Smooth muscle cell (in vitro differentiated cells): ENCODE results near the gene GABBR2. TPM values are rescaled to one million over a fixed set of nuclear protein-coding genes. Genes with fewer than 3 reads are reported as not detected.
"Not testable (repeated sequence)": the region's sequence is repeated elsewhere in the genome, so short reads cannot be mapped to it uniquely, and the experiment has no call there.

Source experiments
- DNase-seq: peaks from one replicate; lab custom pipeline; 2025; ENCODE audit not compliant: unreplicated experiment; lab: John Stamatoyannopoulos, UW
- H2AFZ ChIP-seq: fragments of 200-600 bp; sonication (generic); 2 replicates; pipeline ENCODE4 v1.6.0; 2016; ENCODE audit warnings: antibody characterized with exemption, low read depth, mild to moderate bottlenecking
- H3F3A ChIP-seq: fragments of 200-600 bp; sonication (generic); 2 replicates; pipeline ENCODE4 v1.6.0; 2017; ENCODE audit warnings: antibody characterized with exemption, low read depth
- H3K27ac ChIP-seq: fragments of 200-600 bp; sonication (generic); 2 replicates; pipeline ENCODE4 v1.5.1; 2016; ENCODE audit warnings: low read depth, mild to moderate bottlenecking
- H3K27me3 ChIP-seq: fragments of 200-600 bp; sonication (generic); 2 replicates; pipeline ENCODE4 v1.6.1; 2016; ENCODE audit warnings: low read depth, mild to moderate bottlenecking
- H3K36me3 ChIP-seq: fragments of 200-600 bp; sonication (generic); 2 replicates; pipeline ENCODE4 v1.5.1; 2016; ENCODE audit warnings: low read depth
- H3K4me1 ChIP-seq: fragments of 200-600 bp; sonication (generic); 2 replicates; pipeline ENCODE4 v1.5.1; 2016; ENCODE audit warnings: low read depth
- H3K4me2 ChIP-seq: fragments of 200-600 bp; sonication (generic); 2 replicates; pipeline ENCODE4 v1.6.0; 2016; ENCODE audit warnings: mild to moderate bottlenecking
- H3K4me3 ChIP-seq: fragments of 200-600 bp; sonication (generic); 2 replicates; pipeline ENCODE4 v1.5.1; 2016; ENCODE audit warnings: mild to moderate bottlenecking
- H3K79me2 ChIP-seq: fragments of 200-600 bp; sonication (generic); 2 replicates; pipeline ENCODE4 v1.6.0; 2016; ENCODE audit warnings: low read depth, mild to moderate bottlenecking
- H3K9ac ChIP-seq: fragments of 200-600 bp; sonication (generic); 2 replicates; pipeline ENCODE4 v1.6.0; 2016; ENCODE audit warnings: low read depth
- H3K9me3 ChIP-seq: fragments of 200-600 bp; sonication (generic); replicated peaks from 2 replicates; pipeline ENCODE4 v1.5.1; 2016; ENCODE audit warnings: low read depth
- H4K20me1 ChIP-seq: fragments of 200-600 bp; sonication (generic); 2 replicates; pipeline ENCODE4 v1.6.0; 2016; ENCODE audit warnings: low read depth
- WGBS: methylation state at CpG from one replicate; pipeline ENCODE4 v1.1.7; 2016; ENCODE audit warnings: low lambda C conversion rate; 5-methylcytosine and 5-hydroxymethylcytosine counted together
- polyA plus RNA-seq: library from polyadenylated mRNA; unstranded; fragments of >200 nt; fragmentation: Nextera tagmentation; extraction: Ambion mirVana; gene quantifications from 2 replicates; pipeline ENCODE4 v1.2.1, GENCODE V29; 2016
- total RNA-seq: library from RNA; depleted of rRNA; stranded (reverse); fragments of >200 nt; gene quantifications from 2 replicates; pipeline ENCODE4 v1.2.3, GENCODE V29; 2014
- TF ChIP-seq, protein P1 (sequence below): fragments of 200-600 bp; sonication (generic); IDR thresholded peaks from 2 replicates; pipeline ENCODE4 v1.5.1; 2017; ENCODE audit warnings: borderline replicate concordance, mild to moderate bottlenecking, antibody characterized with exemption; ENCODE audit not compliant: insufficient read depth, poor library complexity, severe bottlenecking

GABBR2 gene
- total and polyA plus RNA-seq, 2 experiments from 2014 or later, result 0.25 TPM; not detected in 1

DNA sequence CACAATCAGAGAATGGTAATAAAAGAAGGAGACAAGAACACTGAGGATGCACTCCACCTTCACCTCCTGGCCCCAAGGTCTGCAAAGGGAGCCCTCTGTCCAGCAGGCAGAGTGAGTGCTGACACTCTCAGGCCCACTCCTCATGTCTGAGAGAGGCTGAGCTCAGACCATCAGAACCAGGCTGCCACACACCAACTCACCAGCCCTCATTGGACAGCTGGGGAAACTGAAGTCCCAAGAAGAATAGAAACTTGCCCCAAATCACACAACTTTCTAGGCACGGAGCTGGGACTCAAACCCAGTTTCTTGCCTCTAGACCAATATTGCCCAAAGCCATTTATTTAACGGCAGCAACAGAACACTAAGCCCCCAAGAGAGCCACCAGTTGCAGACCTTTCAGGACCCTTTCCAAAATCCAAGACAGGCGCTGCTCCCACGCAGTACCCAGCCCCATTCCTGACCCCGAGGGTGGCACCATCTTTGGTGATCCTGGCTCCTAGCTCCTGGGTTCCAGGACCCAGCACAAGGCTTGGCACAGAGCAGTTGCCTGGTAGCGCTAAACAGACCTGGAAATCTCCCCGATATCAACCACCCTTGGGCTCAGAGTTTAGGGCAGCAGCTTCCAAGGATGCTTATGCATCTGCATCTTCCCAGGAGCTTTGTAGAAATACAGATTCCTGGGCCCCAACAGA lies 192.4 kb downstream of the GABBR2 start:
- Histone ChIP-seq H3K9me3 (no peaks in the 10 kb centered on the region), H3K9ac (no peak overlapping the region), H3K27me3 (no peaks in the 10 kb centered on the region), H4K20me1 (no peaks in the 10 kb centered on the region), H3K4me1 (no peaks in the 10 kb centered on the region), H3K36me3 (no peaks in the 10 kb centered on the region), H3K4me2 (no peak overlapping the region), H2AFZ (no peak overlapping the region), H3K4me3 (no peak overlapping the region), H3K79me2 (no peaks in the 10 kb centered on the region), H3F3A (no peaks in the 10 kb centered on the region), H3K27ac (no peak overlapping the region)
- 86% methylated on average over 7 of the region's 7 CpGs for WGBS
- no peak for DNase-seq
- TF ChIP-seq, protein P1, sequence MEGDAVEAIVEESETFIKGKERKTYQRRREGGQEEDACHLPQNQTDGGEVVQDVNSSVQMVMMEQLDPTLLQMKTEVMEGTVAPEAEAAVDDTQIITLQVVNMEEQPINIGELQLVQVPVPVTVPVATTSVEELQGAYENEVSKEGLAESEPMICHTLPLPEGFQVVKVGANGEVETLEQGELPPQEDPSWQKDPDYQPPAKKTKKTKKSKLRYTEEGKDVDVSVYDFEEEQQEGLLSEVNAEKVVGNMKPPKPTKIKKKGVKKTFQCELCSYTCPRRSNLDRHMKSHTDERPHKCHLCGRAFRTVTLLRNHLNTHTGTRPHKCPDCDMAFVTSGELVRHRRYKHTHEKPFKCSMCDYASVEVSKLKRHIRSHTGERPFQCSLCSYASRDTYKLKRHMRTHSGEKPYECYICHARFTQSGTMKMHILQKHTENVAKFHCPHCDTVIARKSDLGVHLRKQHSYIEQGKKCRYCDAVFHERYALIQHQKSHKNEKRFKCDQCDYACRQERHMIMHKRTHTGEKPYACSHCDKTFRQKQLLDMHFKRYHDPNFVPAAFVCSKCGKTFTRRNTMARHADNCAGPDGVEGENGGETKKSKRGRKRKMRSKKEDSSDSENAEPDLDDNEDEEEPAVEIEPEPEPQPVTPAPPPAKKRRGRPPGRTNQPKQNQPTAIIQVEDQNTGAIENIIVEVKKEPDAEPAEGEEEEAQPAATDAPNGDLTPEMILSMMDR, result no peak

DNA sequence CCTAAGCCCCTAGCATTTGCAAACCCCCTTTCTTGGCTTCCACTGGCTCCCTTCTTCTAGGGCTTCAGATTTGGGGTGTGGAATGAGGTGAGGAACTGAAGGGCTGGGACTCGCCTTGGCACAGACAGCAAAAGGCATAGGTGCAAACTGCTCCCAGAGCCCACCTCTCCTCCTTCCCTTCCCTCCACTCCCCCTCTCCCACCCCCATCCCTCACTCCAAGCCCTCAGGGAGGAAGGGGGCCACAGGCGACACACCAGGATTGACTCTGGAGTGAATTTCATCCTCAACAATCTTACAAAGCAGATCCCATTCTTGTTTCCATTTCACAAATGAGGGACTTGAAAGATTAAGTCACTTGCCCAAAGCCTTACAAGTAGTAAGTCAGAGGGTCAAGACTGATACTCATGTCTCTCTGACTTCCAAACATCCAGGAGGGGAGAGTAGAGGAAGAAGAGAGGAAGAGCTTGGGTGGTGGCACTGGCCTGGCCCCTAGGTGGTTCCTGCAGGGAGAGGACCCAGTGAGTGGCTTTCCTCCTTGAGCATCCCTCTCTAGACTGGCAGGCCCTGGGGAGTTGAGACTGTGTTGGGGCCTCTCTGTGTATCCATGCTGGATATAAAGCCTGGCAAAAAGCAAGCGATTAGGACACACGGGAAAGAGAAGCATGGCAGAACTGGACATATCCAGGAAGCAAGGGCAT lies 193.1 kb downstream of the GABBR2 start:
- no peaks in the 10 kb centered on the region for H3K79me2 ChIP-seq
- H3K9me3 ChIP-seq, result no peaks in the 10 kb centered on the region
- 83% methylated on average over 4 of the region's 4 CpGs for WGBS
- DNase-seq, result no peak
- no peaks in the 10 kb centered on the region for H4K20me1 ChIP-seq
- no peak overlapping the region for H3K27ac ChIP-seq
- no peak overlapping the region for H3K4me2 ChIP-seq
- no peaks in the 10 kb centered on the region for H3K4me1 ChIP-seq
- H3K27me3 ChIP-seq, result no peaks in the 10 kb centered on the region
- no peaks in the 10 kb centered on the region for H3F3A ChIP-seq
- no peak overlapping the region for H2AFZ ChIP-seq
- no peaks in the 10 kb centered on the region for H3K36me3 ChIP-seq
- H3K4me3 ChIP-seq, result no peak overlapping the region
- H3K9ac ChIP-seq, result no peak overlapping the region
- TF ChIP-seq, protein P1, result no peak

DNA sequence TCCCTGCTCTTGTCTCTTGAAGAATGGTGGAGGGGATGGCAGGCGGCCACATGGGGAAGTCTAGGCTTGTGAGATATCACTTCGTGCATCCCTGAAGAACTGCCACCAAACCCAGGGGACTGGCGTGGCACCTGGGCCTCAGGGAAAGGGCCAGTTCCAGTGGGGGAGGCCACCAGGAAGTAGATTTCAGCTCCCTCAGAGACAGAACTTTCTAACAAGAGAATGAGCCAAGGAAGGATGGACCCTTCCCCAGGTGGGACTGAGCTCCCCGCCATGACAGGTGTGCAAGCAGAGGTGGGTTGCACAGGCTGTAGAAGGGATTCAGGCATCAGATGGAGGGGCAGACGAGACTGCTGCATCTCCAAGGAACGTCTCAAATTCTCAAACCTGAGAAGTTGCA lies 193.9 kb downstream of the GABBR2 start:
- H3K4me3 ChIP-seq, result no peak overlapping the region
- no peaks in the 10 kb centered on the region for H3K79me2 ChIP-seq
- no peak overlapping the region for H3K9ac ChIP-seq
- no peaks in the 10 kb centered on the region for H3F3A ChIP-seq
- no peak for DNase-seq
- no peaks in the 10 kb centered on the region for H3K4me1 ChIP-seq
- H4K20me1 ChIP-seq, result no peaks in the 10 kb centered on the region
- TF ChIP-seq, protein P1, result no peak
- H3K27ac ChIP-seq, result no peak overlapping the region
- H3K9me3 ChIP-seq, result no peaks in the 10 kb centered on the region
- H3K36me3 ChIP-seq, result no peaks in the 10 kb centered on the region
- H2AFZ ChIP-seq, result no peak overlapping the region
- WGBS, result 91% methylated on average over 6 of the region's 6 CpGs
- H3K27me3 ChIP-seq, result no peaks in the 10 kb centered on the region
- H3K4me2 ChIP-seq, result no peak overlapping the region

DNA sequence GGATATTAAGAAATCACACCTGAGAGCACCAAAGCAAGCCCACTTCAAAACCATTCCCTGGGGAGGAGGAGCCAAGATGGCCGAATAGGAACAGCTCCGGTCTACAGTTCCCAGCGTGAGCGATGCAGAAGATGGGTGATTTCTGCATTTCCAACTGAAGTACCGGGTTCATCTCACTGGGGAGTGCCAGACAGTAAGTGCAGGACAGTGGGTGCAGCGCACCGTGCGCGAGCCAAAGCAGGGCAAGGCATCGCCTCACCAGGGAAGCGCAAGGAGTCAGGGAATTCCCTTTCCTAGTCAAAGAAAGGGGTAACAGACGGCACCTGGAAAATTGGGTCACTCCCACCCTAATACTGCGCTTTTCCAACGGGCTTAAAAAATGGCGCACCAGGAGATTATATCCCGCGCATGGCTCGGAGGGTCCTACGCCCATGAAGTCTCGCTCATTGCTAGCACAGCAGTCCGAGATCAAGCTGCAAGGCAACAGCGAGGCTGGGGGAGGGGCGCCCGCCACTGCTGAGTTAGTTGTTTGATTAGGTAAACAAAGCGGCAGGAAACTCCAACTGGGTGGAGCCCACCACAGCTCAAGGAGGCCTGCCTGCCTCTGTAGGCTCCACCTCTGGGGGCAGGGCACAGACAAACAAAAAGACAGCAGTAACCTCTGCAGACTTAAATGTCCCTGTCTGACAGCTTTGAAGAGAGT lies 200.4 kb downstream of the GABBR2 start:
- not testable (repeated sequence) for H3F3A ChIP-seq, H3K79me2 ChIP-seq, H3K4me1 ChIP-seq, H3K4me2 ChIP-seq, H2AFZ ChIP-seq, H3K27me3 ChIP-seq, H3K36me3 ChIP-seq, H3K27ac ChIP-seq, H3K4me3 ChIP-seq, H3K9me3 ChIP-seq, DNase-seq, H3K9ac ChIP-seq, H4K20me1 ChIP-seq
- WGBS, result 91% methylated on average over 24 of the region's 25 CpGs
